ENCODE measurements around the gene EIF4E.
A peak's percentile ranks its signal among the peaks of the same experiment; 100 is the strongest.
"Not testable (repeated sequence)": the region's sequence is repeated elsewhere in the genome, so short reads cannot be mapped to it uniquely, and the experiment has no call there.

EIF4E gene

GRCh38 chr4:98928505-98929340 lies at the start of gene EIF4E:
Gene EIF4E, minus strand, starts transcription at chr4:98929133. Its CDS starts 21 bp downstream, at chr4:98929112.
- DNase-seq (ENCODE audit: low read depth): peak; percentile 90

GRCh38 chr4:98977557-98977956 lies 48.6 kb upstream of the EIF4E start:
- no peak for DNase-seq (ENCODE audit: low read depth)

DNA sequence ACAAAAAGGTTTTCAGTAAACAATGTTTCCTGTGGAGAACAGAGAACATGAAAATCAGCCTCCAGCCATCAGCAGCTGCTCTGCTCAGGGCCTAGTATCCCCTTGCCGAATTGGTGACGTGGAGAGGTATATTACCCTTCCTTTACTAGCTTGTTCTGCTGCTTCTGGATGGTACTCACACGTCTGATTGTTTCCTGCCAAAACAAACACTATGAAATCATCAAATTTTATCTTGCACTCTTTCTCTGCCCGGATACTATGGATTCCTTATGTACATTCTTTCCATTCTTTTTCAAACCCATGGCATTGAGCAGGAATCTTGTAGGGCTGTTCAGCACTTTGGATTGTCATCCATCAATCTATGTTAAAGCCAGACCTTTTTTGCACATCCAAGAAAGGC lies 47.8 kb upstream of the EIF4E start:
- DNase-seq (ENCODE audit: low read depth): no peak

- no peak for DNase-seq (ENCODE audit: low read depth)
Measured at GRCh38 chr4:98969878-98970785, 41.2 kb upstream of the EIF4E start.

DNA sequence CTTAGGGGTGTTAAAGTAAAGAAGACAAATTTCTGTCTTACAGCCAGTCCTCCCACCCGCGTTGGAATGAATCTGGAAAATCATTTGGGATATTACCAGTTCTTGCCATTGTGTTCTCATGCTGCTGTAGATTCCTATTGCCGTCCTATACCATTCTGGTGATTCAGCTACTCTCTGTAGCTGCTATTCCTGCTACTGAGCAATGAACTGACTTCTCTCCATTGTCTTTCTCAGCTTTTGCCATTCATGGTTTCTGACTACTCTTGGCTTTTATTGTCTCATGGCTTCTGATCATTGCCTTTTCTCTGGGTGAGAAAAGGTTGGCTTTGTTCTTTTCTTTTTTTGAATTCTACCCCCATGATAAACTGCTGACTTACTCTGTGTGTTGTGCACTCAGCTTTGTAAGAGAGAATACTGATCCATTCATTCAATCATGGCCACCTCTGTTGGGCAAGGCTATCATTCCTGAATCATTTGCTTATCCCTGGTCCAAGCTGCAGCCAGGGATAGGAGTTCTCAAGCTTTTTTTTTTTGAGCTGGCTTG lies 38.9 kb upstream of the EIF4E start:
- no peak for DNase-seq (ENCODE audit: low read depth)

DNA sequence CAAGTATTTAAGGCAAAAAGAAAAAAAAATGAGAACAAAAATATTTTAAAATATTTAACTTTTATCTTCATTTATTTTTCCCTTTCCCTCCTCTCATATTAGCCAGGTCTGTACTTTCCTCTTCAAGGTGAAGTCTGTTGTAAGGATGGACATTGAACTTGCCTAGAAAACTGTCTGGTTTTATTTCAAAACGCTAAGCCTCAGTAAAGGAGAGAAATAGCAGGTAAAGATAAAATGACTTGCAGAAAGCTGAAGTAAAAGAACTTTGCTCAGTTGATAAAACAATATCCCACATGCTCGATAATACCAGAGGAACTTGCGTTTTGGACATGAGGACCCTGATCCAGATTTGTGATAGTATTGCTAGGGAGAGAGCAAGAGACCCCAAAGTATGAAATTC lies 38.0 kb upstream of the EIF4E start:
- no peak for DNase-seq (ENCODE audit: low read depth)

DNA sequence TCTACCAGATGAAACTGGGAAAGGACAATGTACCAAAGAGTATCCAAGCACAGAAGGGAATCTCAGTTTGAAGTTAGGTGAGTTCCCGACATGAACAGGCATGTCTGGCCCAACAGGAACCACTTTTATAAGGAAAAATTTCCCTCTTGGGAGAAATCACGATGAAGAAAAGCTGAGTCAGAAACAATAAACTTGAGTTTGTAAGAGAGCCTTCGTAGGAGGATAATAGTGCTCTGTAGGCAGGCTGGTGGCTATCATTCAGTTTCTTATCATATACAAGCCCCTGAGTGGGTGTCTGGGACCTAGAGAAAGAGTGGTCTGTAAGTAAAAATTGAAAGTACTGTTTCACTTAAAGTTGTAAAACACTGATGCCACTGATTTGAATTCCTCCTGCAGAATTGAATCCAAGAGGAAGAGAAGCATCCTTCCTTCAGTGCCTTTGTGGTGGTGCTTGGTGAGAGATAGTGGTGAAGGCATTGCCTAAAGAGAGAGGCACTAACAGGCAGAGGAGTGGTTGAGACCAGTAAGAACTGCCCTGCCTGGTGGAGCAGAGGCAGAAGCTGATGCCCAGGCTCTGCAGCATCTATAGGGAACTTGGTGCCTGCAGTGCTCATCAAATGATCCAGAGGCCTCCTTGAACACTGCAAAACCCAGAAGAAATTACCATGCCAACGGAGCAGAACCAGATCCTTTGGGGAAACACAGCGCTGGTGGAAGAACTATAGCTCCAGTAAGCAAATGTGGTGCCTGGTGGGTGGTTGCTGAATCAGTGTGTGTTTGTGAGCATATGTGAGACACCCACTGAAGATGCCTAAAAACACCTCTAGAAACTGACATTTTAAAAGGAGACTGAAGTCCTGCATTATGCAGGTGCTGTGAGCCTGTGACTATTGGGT lies 34.9 kb upstream of the EIF4E start:
- DNase-seq (ENCODE audit: low read depth): no peak

DNA sequence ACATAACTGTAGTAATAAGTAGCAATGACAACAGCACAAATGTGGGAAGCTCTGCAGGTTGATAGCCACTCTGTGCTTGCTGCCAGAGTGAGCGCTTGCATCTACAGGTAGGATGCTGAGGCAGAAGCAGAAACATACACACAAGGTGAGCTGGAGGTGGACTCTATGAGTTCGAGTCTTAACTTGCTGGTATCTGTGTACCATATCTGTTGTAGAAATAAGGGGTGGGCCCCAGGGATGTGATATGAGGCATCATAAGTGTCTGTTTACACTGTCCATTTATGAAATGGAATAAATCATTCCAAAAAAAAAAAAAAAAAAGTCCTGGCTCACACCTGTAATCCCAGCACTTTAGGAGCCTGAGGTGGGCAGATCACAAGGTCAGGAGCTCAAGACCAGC lies 32.8 kb upstream of the EIF4E start:
- no peak for DNase-seq (ENCODE audit: low read depth)

- no peak for DNase-seq (ENCODE audit: low read depth)
Measured at GRCh38 chr4:98959411-98959810, 30.5 kb upstream of the EIF4E start.

DNA sequence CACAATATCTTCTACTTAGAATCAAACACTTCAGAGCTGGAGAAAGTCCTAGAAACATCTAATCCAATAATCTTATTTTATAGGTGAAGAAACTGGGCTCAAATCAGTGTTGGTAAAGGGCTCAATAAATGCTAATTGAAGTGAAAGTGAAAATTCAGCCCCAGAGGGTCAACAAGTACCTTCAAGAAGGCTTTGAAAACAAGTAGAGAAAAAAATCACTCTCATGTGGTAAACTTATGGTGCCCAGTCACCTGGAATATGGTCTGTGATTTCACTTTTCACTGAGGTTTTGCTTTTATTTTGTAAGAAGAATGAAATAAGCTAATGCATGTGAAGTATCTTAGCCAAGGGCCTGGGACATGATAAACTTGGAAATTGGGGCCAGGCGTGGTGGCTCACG lies 29.1 kb upstream of the EIF4E start:
- no peak for DNase-seq (ENCODE audit: low read depth)

GRCh38 chr4:98955229-98955628 lies 26.3 kb upstream of the EIF4E start:
- no peak for DNase-seq (ENCODE audit: low read depth)

DNA sequence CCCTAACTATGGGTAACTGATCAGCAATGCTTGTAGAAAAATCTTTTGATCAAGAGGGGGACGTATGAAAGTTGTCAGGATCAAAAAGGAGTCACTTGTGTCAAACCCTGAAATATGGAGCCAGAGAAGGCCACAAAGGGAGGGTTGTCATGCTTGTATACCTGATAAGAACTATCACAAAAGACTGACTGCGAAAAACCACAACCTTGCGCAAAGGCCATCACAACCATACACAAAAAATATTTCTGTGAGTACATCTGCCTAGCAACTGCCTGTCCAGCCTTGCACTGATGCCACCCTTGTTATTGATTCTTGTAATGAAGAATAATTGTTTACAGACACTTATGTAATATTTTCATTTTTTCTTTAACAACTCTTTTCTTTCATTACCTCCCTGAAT lies 22.8 kb upstream of the EIF4E start:
- no peak for DNase-seq (ENCODE audit: low read depth)

GRCh38 chr4:98950925-98951324 lies 22.0 kb upstream of the EIF4E start:
- DNase-seq (ENCODE audit: low read depth): no peak

- no peak for DNase-seq (ENCODE audit: low read depth)
Measured at GRCh38 chr4:98946359-98946758, 17.4 kb upstream of the EIF4E start.

DNA sequence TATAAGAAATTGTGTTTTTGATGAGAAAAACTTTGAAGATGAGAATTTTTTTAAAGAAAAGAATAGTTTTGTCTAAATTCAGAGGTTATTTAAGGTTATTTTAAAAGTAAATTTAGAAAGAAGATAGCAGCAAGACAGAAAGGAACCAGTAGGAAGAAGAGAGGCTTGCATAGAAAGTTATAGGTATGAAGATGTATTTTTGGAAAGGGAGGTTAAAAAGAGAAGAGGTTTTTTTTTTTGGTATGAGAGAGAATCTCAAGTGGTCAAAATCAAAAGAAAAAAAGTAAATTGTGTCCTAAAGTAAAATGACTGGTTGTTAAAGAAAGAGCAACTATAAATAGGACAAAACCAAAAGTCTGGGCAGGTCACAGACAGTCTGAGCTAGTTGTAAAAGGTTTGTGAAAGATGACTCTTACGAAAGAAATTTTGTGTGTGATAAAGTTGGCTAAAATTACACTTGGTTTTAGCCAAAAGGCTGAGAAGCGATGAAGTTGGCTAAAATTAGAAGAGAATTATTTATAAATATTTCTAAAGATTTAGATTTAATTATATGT lies 16.4 kb upstream of the EIF4E start:
- DNase-seq (ENCODE audit: low read depth): no peak

GRCh38 chr4:98939892-98940298 lies 11.0 kb upstream of the EIF4E start:
- DNase-seq (ENCODE audit: low read depth): no peak

GRCh38 chr4:98939438-98939837 lies 10.5 kb upstream of the EIF4E start:
- DNase-seq (ENCODE audit: low read depth): no peak

DNA sequence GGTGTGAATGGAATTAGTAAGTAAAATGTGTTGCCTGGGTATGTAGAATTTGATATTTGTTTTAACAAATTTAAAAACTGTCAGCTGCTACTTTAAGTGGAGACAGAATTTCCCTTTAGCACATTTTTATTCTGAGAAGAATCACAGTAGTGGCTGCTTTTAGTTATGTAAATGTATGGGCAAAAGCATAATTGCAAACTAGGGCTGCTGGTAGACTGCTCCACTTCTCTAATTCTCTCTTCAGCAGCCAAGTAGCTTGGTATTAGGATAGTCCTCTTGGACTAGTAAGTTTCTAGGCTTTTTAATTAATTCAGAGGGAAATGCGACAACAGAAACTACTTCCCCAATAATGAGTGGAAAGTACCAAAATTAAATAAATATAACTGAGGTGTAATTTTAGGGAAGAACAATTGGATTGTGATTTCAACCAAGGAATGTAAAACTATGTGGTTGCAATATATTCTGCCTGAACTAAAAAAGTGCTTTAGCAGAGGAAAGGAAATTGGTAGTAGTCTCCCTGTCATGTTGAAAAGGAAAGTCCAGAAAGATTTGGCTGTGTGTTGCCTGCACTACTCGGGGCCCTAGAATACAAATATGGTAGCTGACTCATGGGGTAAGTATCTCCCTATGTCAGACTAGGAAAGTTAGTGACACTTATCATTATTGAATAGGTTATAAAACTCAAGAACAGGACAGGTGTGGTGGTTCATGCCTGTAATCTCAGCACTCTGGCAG lies 9.2 kb upstream of the EIF4E start:
- no peak for DNase-seq (ENCODE audit: low read depth)

- DNase-seq (ENCODE audit: low read depth): no peak
Measured at GRCh38 chr4:98935633-98936032, 6.7 kb upstream of the EIF4E start.

GRCh38 chr4:98934851-98935250 lies 5.9 kb upstream of the EIF4E start:
- DNase-seq (ENCODE audit: low read depth): not testable (repeated sequence)

- no peak for DNase-seq (ENCODE audit: low read depth)
Measured at GRCh38 chr4:98932539-98932938, 3.6 kb upstream of the EIF4E start.

Measured in stimulated activated CD8-positive, alpha-beta memory T cell treated with anti-CD3 and anti-CD28 coated beads, Interleukin-7, amount 100 ng/mL, for 24 hours (primary cell).